ENCODE results near the gene PPP4R2. TPM values are rescaled to one million over a fixed set of nuclear protein-coding genes. Genes with fewer than 3 reads are reported as not detected.

Gene PPP4R2
- total and polyA plus RNA-seq, 2 of the 4 experiments (the other 2 are of a cell fraction) = 13.5 to 31.4 TPM

DNA sequence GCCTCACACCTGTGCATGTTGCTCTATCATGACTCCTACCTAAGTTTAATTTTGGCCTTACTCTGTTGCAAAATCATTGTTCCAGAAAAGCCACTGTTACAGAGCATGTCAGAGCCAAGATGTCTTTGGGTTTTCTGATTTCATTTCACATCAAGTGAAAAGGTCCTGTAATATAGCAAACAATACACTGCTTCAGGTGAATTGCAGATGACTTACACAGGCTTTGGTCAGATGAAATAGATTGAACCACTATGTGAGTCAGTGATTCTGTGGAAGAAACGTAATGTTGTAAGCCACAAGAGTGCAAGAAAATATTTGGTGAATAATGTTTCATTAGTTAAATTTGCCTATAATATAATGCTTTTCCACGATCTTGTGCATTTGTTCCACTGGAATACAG lies 87.6 kb downstream of the PPP4R2 start:
- dilution Hi-C loops (cut with HindIII; ENCODE audit: low sequenced_read_pairs, unreplicated experiment) (no loop called here), intact Hi-C loops (cut with micrococcal nuclease) (loop anchor here (5.0 kb wide), 1 partner anchor 427 kb away; no protein-coding TSS in a partner anchor), in situ Hi-C loops (cut with MboI; ENCODE audit: low sequenced_read_pairs) (loop anchor here (25.0 kb wide), 2 partner anchors 647 to 1197 kb away; partner anchors contain the start of gene RYBP)
- Histone ChIP-seq H3K9me1 (ENCODE audit: insufficient read depth, low read length) (no peaks in the 10 kb centered on the region), H2AK9ac (replicated peaks; ENCODE audit: low read depth, low read length, poor library complexity) (no peak overlapping the region), H3K79me1 (ENCODE audit: low read depth in 1 of 2, low read length in 2 of 2) (no peaks in the 10 kb centered on the region), H3K14ac (replicated peaks; ENCODE audit: low read depth, low read length) (no peak overlapping the region), H2AFZ (replicated peaks; ENCODE audit: low read length, poor library complexity) (no peak overlapping the region), H3K4ac (ENCODE audit: low read depth, low read length) (no peak overlapping the region), H3K18ac (ENCODE audit: low read depth, low read length) (no peak overlapping the region), H4K5ac (ENCODE audit: low read depth, low read length) (no peak overlapping the region), H2BK20ac (ENCODE audit: low read depth, low read length) (no peak overlapping the region), H3K9ac (ENCODE audit: low read depth, low read length) (no peak overlapping the region), H2BK15ac (ENCODE audit: low read depth, low read length) (no peak overlapping the region), H2BK5ac (ENCODE audit: low read depth, low read length, poor library complexity, severe bottlenecking) (no peak overlapping the region), H4K20me1 (ENCODE audit: insufficient read depth, low read length) (no peaks in the 10 kb centered on the region), H3K4me3 (ENCODE audit: insufficient read depth, low read depth, low read length) (no peak overlapping the region), H4K8ac (ENCODE audit: low read depth in 2 of 2, low read length in 2 of 2) (no peak overlapping the region), H4K91ac (ENCODE audit: insufficient read depth, low read depth, low read length) (no peak overlapping the region), H2BK120ac (ENCODE audit: low read depth, low read length) (no peak overlapping the region), H3K4me2 (ENCODE audit: low read depth, low read length) (no peak overlapping the region), H3K4me1 (ENCODE audit: control insufficient read depth, insufficient read depth, low read length) (peaks cover 2% of the 10 kb centered on the region; the same call in 1 of the 2 replicates), H3K36me3 (ENCODE audit: control insufficient read depth, insufficient read depth, low read length) (no peaks in the 10 kb centered on the region), H2AK5ac (ENCODE audit: low read depth, low read length) (no peak overlapping the region), H3K27ac (ENCODE audit: insufficient read depth, low read length) (no peak overlapping the region), H3K9me3 (ENCODE audit: control insufficient read depth, insufficient read depth, low read length) (no peaks in the 10 kb centered on the region), H3K27me3 (ENCODE audit: control insufficient read depth, insufficient read depth, low read length) (peaks cover 1% of the 10 kb centered on the region; the same call in 1 of the 2 replicates), H3K23ac (ENCODE audit: low read depth, low read length) (no peak overlapping the region), H3K56ac (ENCODE audit: extremely low read depth, insufficient read depth, low read length) (no peak overlapping the region)
- WGBS, 2 experiments (ENCODE audit: extremely low coverage in 2 of 2, insufficient read length in 1 of 2) = no CpG with 5 or more reads among the region's 2 CpGs
- ATAC-seq (ENCODE audit: low read depth) = no peak
- POLR2A ChIA-PET (ENCODE audit: unreplicated experiment) = no interaction called here
- CTCF ChIA-PET = no interaction called here
- DNase-seq = no peak
- BruUV-seq (replicated peaks) = no TSS peak
- TF ChIP-seq MAZ (IDR thresholded peaks at IDR 0.05; ENCODE audit: borderline replicate concordance, low read depth, low read length) (no peak), CTCF (conservative IDR thresholded peaks at IDR 0.05; ENCODE audit: low read depth, low read length) (no peak)
